Upper lobe of left lung (tissue), 6 donors: ENCODE results near the gene RNF7. TPM values are rescaled to one million over a fixed set of nuclear protein-coding genes. Genes with fewer than 3 reads are reported as not detected.
"Not testable (repeated sequence)": the region's sequence is repeated elsewhere in the genome, so short reads cannot be mapped to it uniquely, and the experiment has no call there.

ENCODE experiments used
- ATAC-seq, 2 donors: fragments of 200-7000 bp; cut with Tn5 transposase; one replicate each; pipeline ENCODE4 v1.9.1; 2022; ENCODE audit warnings: mild to moderate bottlenecking in 2 of 2, moderate library complexity in 2 of 2; ENCODE audit not compliant: low FRiP score in 2 of 2
- DNase-seq, 2 donors: peaks; one replicate each; pipeline ENCODE4 v3.0.0-alpha.2; 2019 to 2020
- H3K27ac ChIP-seq, 4 donors: fragments of 200-600 bp; sonication (generic); one replicate each; pipeline ENCODE4 v1.5.1; 2016 to 2019
- H3K27me3 ChIP-seq, 4 donors: fragments of 200-600 bp; sonication (generic); one replicate each; pipeline ENCODE4 v1.5.1; 2017 to 2019
- H3K36me3 ChIP-seq, 4 donors: fragments of 200-600 bp; sonication (generic); one replicate each; pipeline ENCODE4 v1.5.1; 2016 to 2019
- H3K4me1 ChIP-seq, 4 donors: fragments of 200-600 bp; sonication (generic); one replicate each; pipeline ENCODE4 v1.5.1; 2018 to 2019
- H3K4me3 ChIP-seq, 4 donors: fragments of 200-600 bp; sonication (generic); one replicate each; pipeline ENCODE4 v1.5.1; 2017 to 2019; ENCODE audit warnings: mild to moderate bottlenecking in 2 of 4, moderate library complexity in 1 of 4
- H3K9me3 ChIP-seq, 4 donors: fragments of 200-600 bp; sonication (generic); one replicate each; pipeline ENCODE4 v1.5.1; 2018 to 2019
- CTCF ChIP-seq, 6 experiments: fragments of 450-650 bp in 4 of 6; fragments of 200-600 bp in 2 of 6; sonication (generic) in 2 of 6; IDR thresholded peaks; one replicate each; pipeline ENCODE4 v1.5.1; 2016 to 2019; ENCODE audit warnings: antibody characterized with exemption in 6 of 6
- EP300 ChIP-seq, 4 donors: sonication (generic); formaldehyde crosslinking; IDR thresholded peaks; one replicate each; pipeline ENCODE4 v1.5.1; 2017; ENCODE audit warnings: antibody characterized with exemption in 4 of 4, control low read depth in 2 of 4
- POLR2A ChIP-seq, 4 donors: fragments of 450-650 bp; IDR thresholded peaks; one replicate each; pipeline ENCODE4 v1.5.1; 2016 to 2017; ENCODE audit warnings: antibody characterized with exemption in 4 of 4, mild to moderate bottlenecking in 2 of 4
- POLR2AphosphoS5 ChIP-seq, 2 donors: sonication (generic); formaldehyde crosslinking; IDR thresholded peaks; one replicate each; pipeline ENCODE4 v1.5.1; 2017; ENCODE audit warnings: antibody characterized with exemption in 2 of 2
- WGBS, 2 donors: methylation state at CpG; one replicate each; pipeline ENCODE4 v1.1.5; 2017 to 2018; 5-methylcytosine and 5-hydroxymethylcytosine counted together
- total RNA-seq, 6 donors: library from RNA; depleted of rRNA in 4 of 6; stranded (reverse); fragments of >200 nt in 4 of 6; gene quantifications; one replicate each; pipeline versions ENCODE4 v1.1.0 to v1.2.1, GENCODE V29; 2016 to 2021
- donor health status: DM: no; HTN: no; CAD: no; lungs with moderate emphysema.
- donor health status: DM: no; HTN: yes; CAD: no; lungs with severe emphysema.

Gene RNF7
- total RNA-seq, 6 donors from 2014 or later = 9.4 to 76.3 (median 49.0) TPM

- no peak overlapping the region for H3K27ac ChIP-seq
- no peaks in the 10 kb centered on the region for H3K9me3 ChIP-seq
- H3K4me1 ChIP-seq = no peaks in the 10 kb centered on the region
- TF ChIP-seq POLR2AphosphoS5 (IDR thresholded peaks at IDR 0.05) (no peak), POLR2A (IDR thresholded peaks at IDR 0.05) (no peak), CTCF (IDR thresholded peaks at IDR 0.05) (no peak), EP300 (IDR thresholded peaks at IDR 0.05) (no peak)
- DNase-seq (no peak), ATAC-seq (no peak)
- H3K4me3 ChIP-seq = no peak overlapping the region
- no peaks in the 10 kb centered on the region for H3K36me3 ChIP-seq
- 73 to 85% methylated on average over 6 of the region's 6 CpGs for WGBS, 2 donors
- no peaks in the 10 kb centered on the region for H3K27me3 ChIP-seq
Observed at GRCh38 chr3:141783632-141784031, 45.5 kb downstream of the RNF7 start.

- no peaks in the 10 kb centered on the region for H3K4me1 ChIP-seq
- ATAC-seq = no peak
- no peaks in the 10 kb centered on the region for H3K9me3 ChIP-seq
- no peak overlapping the region for H3K4me3 ChIP-seq
- TF ChIP-seq CTCF (IDR thresholded peaks at IDR 0.05) = no peak
- TF ChIP-seq POLR2AphosphoS5 (IDR thresholded peaks at IDR 0.05) = no peak
- TF ChIP-seq EP300 (IDR thresholded peaks at IDR 0.05) = no peak
- TF ChIP-seq POLR2A (IDR thresholded peaks at IDR 0.05) = no peak
- no peaks in the 10 kb centered on the region for H3K27me3 ChIP-seq
- H3K27ac ChIP-seq = no peak overlapping the region
- no peaks in the 10 kb centered on the region for H3K36me3 ChIP-seq
- no peak for DNase-seq
- WGBS, 2 donors = 76 to 82% methylated on average over 8 of the region's 8 CpGs
Observed at GRCh38 chr3:141784096-141784495, 46.0 kb downstream of the RNF7 start.

- H3K36me3 ChIP-seq = no peaks in the 10 kb centered on the region
- DNase-seq = no peak
- no peaks in the 10 kb centered on the region for H3K9me3 ChIP-seq
- H3K27me3 ChIP-seq = no peaks in the 10 kb centered on the region
- no peak for ATAC-seq
- 63 to 76% methylated on average over 2 of the region's 2 CpGs for WGBS, 2 donors
- TF ChIP-seq EP300 (IDR thresholded peaks at IDR 0.05) = no peak
- no peak for TF ChIP-seq POLR2A (IDR thresholded peaks at IDR 0.05)
- no peak for TF ChIP-seq CTCF (IDR thresholded peaks at IDR 0.05)
- TF ChIP-seq POLR2AphosphoS5 (IDR thresholded peaks at IDR 0.05) = no peak
- no peak overlapping the region for H3K27ac ChIP-seq
- no peak overlapping the region for H3K4me3 ChIP-seq
- H3K4me1 ChIP-seq = no peaks in the 10 kb centered on the region
Observed at GRCh38 chr3:141784531-141784930, 46.4 kb downstream of the RNF7 start.

- Histone ChIP-seq H3K36me3 (no peaks in the 10 kb centered on the region), H3K27ac (no peak overlapping the region), H3K27me3 (no peaks in the 10 kb centered on the region), H3K4me1 (no peaks in the 10 kb centered on the region), H3K9me3 (no peaks in the 10 kb centered on the region), H3K4me3 (no peak overlapping the region)
- no peak for ATAC-seq
- no peak for TF ChIP-seq EP300 (IDR thresholded peaks at IDR 0.05)
- TF ChIP-seq POLR2AphosphoS5 (IDR thresholded peaks at IDR 0.05) = no peak
- no peak for TF ChIP-seq CTCF (IDR thresholded peaks at IDR 0.05)
- no peak for TF ChIP-seq POLR2A (IDR thresholded peaks at IDR 0.05)
- WGBS, 2 donors = 84 to 86% methylated on average over 4 of the region's 4 CpGs
- no peak for DNase-seq
Observed at GRCh38 chr3:141788149-141788548, 50.1 kb downstream of the RNF7 start.

GRCh38 chr3:141788750-141789149 lies 50.7 kb downstream of the RNF7 start:
- H3K9me3 ChIP-seq, ATAC-seq, H3K4me1 ChIP-seq, H3K36me3 ChIP-seq, H3K27ac ChIP-seq, DNase-seq, H3K27me3 ChIP-seq, H3K4me3 ChIP-seq: not testable (repeated sequence)
- WGBS, 2 donors = 84 to 94% methylated on average over 5 of the region's 5 CpGs
